Ectodermal cell (in vitro differentiated cells): ENCODE measurements around the gene MYO15B.

Experiments
- H3K27ac ChIP-seq: 2 replicates; pipeline ENCODE4 v1.7.0; 2013; ENCODE audit warnings: mild to moderate bottlenecking, low read depth, low read length; ENCODE audit not compliant: insufficient read depth, poor library complexity, severe bottlenecking
- H3K27me3 ChIP-seq: 2 replicates; pipeline ENCODE4 v1.7.0; 2013; ENCODE audit warnings: mild to moderate bottlenecking, low read length; ENCODE audit not compliant: insufficient read depth, control insufficient read depth, poor library complexity, severe bottlenecking
- H3K36me3 ChIP-seq: one replicate; pipeline ENCODE4 v1.7.0; 2013; ENCODE audit warnings: low read length; ENCODE audit not compliant: control insufficient read depth, insufficient read depth
- H3K4me1 ChIP-seq: one replicate; pipeline ENCODE4 v1.7.0; 2013; ENCODE audit warnings: low read length; ENCODE audit not compliant: control insufficient read depth, insufficient read depth
- H3K4me3 ChIP-seq: 2 replicates; pipeline ENCODE4 v1.7.0; 2013; ENCODE audit warnings: low read depth, low read length, control low read depth; ENCODE audit not compliant: insufficient read depth
- H3K9me3 ChIP-seq: 2 replicates; pipeline ENCODE4 v1.7.0; 2013; ENCODE audit warnings: mild to moderate bottlenecking, low read length, moderate library complexity; ENCODE audit not compliant: control insufficient read depth
- WGBS, 2 experiments: methylation state at CpG; one replicate each; pipeline ENCODE4 v1.1.7; 2013; ENCODE audit warnings: missing lambda C conversion rate in 2 of 2; 5-methylcytosine and 5-hydroxymethylcytosine counted together

The MYO15B gene

DNA sequence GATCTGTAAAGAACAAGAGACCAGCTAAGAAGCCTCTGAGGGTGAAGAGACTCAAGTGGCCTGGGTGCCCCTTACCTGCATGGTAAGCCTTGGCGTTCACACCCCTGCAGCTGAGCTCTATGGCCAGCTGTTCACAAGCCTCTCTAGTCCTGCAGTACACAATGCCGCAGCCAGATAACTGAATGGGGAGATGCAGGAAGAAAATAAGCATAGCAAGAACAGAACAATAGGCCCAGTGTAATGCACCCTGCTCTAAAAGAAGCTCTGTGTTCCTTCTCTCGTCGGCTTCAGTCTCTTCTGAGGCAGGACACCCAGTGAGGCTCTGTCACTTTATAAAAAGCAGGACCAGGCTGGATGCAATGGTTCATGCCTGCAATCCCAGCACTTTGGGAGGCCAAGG is 73.9 kb downstream of the MYO15B start:
- WGBS, 2 experiments, result 91 to 95% methylated on average over 4 of the region's 4 CpGs
- Histone ChIP-seq H3K4me3 (no peak overlapping the region), H3K4me1 (no peaks in the 10 kb centered on the region), H3K9me3 (no peaks in the 10 kb centered on the region), H3K27ac (no peak overlapping the region), H3K36me3 (peaks cover 23% of the 10 kb centered on the region), H3K27me3 (no peaks in the 10 kb centered on the region)

DNA sequence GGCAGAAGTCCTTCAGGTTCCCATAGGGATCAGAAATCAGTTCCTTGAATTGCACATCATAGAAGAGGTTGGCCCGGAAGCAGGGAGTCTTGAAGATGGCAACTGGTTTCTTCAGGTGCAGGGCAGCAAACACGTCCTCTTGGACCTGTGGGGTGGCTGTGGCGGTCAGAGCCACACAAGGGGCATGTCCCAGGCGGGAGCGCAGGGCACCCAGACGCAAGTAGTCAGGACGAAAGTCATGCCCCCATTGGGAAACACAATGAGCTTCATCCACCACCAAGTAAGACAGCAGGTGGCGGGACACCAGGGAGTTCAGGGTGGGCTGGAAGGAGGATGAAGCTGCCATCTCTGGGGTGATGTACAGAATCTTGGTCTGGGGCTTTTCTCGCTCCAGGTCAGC is 74.9 kb downstream of the MYO15B start:
- 96 to 97% methylated on average over 9 of the region's 9 CpGs for WGBS, 2 experiments
- peaks cover 17% of the 10 kb centered on the region for H3K36me3 ChIP-seq
- no peaks in the 10 kb centered on the region for H3K9me3 ChIP-seq
- H3K27me3 ChIP-seq, result no peaks in the 10 kb centered on the region
- no peaks in the 10 kb centered on the region for H3K4me1 ChIP-seq
- no peak overlapping the region for H3K27ac ChIP-seq
- H3K4me3 ChIP-seq, result no peak overlapping the region

DNA sequence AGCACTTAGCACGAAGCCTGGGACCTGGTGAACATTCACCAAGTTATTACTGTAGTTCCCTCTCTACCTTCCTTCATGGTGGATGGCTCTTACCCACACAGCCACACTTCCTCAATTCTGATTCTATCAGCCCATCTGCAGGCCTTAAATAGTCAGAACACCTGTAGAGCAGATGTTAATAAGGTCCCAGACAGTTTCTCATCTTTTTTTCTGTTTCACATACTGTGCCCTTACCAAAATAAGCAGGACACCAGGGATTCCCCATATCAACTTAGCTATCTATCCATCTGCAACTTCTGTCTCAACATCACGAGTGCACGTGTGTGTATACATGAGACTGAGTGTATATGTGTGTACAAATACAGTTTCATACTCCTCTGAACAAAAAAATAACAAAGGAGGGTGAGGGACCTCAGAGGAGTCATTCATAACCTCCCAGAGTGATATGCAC is 76.5 kb downstream of the MYO15B start:
- peaks cover 17% of the 10 kb centered on the region for H3K36me3 ChIP-seq

DNA sequence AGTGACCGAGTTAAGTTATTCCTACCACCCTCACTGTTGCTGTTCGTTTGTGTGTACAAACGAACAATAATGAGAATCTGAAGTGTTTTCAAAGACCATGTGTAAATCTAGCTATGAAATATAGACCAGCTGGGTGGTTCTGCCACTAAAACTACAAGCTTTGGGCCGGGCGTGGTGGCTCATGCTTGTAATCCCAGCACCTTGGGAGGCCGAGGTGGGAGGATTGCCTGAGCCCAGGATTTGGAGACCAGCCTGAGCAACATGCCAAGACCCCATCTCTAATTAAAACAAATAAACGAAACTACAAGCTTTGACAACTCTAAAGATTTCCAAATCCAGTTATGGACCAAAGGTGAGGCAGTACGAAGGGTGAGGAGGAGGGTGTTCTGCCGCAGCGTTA is 78.4 kb downstream of the MYO15B start:
- WGBS, 2 experiments, result 92 to 93% methylated on average over 10 of the region's 10 CpGs
- peaks cover 12% of the 10 kb centered on the region for H3K36me3 ChIP-seq

More for the DNA sequence above, 76.5 kb downstream of the MYO15B start:
- 92 to 95% methylated on average over 1 of the region's 3 CpGs for WGBS, 2 experiments
- no peak overlapping the region for H3K27ac ChIP-seq
- no peaks in the 10 kb centered on the region for H3K27me3 ChIP-seq
- H3K4me3 ChIP-seq, result no peak overlapping the region
- H3K9me3 ChIP-seq, result no peaks in the 10 kb centered on the region
- no peaks in the 10 kb centered on the region for H3K4me1 ChIP-seq

DNA sequence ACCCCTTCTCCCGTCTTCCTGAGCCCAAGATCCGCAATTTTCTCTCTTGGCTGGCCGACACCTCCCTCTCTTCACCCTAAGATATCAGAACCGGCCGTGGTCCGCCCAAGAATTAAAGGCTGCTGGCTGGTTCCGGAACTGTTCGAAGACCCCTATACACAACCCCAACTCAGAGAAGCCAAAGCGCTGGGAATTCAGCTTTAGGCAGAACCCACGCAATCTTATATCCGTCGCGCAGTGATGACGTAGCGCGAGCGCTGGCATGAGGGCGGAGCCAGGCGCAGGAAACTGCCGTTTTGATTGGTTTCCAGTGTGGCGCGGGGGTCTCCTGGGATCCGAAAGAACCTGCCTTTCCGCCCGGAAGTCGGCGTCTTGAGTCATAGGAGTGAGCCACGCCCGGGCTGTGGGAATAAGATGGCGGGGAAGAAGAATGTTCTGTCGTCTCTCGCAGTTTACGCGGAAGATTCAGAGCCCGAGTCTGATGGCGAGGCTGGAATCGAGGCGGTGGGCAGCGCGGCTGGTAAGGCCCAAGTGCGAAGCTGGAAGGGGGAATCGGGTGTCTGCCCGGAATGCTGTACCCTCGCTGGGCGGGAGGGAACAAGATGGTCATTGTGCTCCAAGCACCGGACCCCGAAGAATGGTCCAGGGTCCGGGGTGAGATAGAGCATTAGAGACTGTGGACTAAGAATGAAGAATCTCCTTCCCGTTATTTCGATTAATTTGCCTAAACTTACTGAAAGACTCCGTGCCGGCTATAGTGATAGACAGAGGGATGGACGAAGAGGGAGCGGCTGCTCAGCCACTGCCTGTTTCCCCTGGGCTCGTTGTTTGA is 79.6 kb downstream of the MYO15B start, which contains the start of the genes RECQL5 and SAP30BP:
TSS of gene RECQL5 (minus strand) at position 196 of the 832 bp plus-strand sequence. CDS start 597 bp downstream, outside the sequence.
TSS of gene SAP30BP (plus strand) at position 380 of the 832 bp plus-strand sequence. CDS start at position 415, 35 bp downstream.
- Histone ChIP-seq H3K27ac (peak within 1 kb of the TSS; percentile 60), H3K4me3 (peak within 1 kb of the TSS; percentile 85), H3K27me3 (no peaks in the 10 kb centered on the region), H3K36me3 (peaks cover 22% of the 10 kb centered on the region), H3K4me1 (no peaks in the 10 kb centered on the region), H3K9me3 (no peaks in the 10 kb centered on the region)
- WGBS, 2 experiments, result 1% methylated on average over 55 of the region's 55 CpGs

More for the DNA sequence above, 78.4 kb downstream of the MYO15B start:
- no peaks in the 10 kb centered on the region for H3K9me3 ChIP-seq
- no peaks in the 10 kb centered on the region for H3K27me3 ChIP-seq
- no peaks in the 10 kb centered on the region for H3K4me1 ChIP-seq
- H3K27ac ChIP-seq, result no peak overlapping the region
- H3K4me3 ChIP-seq, result peak overlapping the region; percentile 85

DNA sequence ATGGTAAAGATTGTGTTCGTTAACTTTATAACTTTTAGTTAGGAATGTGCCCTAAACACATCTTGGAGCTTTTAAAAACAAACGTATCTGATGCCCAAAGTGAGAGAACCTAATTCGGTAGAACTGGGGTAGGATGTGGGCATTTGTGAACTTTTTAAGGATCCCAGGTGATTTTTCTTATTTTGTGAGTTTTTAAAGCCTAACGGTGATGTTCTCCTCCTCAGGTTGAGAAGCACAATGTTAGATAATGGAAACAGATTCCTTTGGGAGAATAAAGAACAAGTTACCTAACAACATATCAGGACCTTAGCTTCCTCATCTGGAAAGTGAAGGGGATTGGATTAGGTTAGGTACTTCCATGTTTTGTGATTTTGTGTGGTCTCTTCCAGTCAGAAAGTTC is 80.2 kb downstream of the MYO15B start:
- Histone ChIP-seq H3K9me3 (no peaks in the 10 kb centered on the region), H3K27ac (no peak overlapping the region), H3K27me3 (no peaks in the 10 kb centered on the region), H3K4me1 (no peaks in the 10 kb centered on the region), H3K36me3 (peaks cover 20% of the 10 kb centered on the region), H3K4me3 (peak overlapping the region; percentile 85)
- 9 to 11% methylated on average over 4 of the region's 4 CpGs for WGBS, 2 experiments

DNA sequence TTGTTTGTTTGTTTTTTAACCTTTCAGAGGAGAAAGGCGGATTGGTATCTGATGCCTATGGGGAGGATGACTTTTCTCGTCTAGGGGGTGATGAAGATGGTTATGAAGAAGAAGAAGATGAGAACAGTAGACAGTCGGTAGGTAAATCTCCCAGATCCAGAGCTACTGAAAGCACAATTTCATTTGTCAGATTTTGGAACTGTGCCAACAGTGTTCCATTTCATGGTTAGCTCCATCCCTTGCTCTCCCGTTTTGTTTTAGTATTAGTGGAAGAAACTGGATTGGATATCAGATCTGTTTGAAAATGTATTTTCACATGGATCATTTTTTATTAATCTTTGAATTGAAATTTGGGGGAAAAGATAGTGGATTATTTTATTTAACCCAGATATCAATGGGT is 80.9 kb downstream of the MYO15B start:
- no peak overlapping the region for H3K27ac ChIP-seq
- H3K9me3 ChIP-seq, result no peaks in the 10 kb centered on the region
- 91 to 93% methylated on average over 4 of the region's 4 CpGs for WGBS, 2 experiments
- no peaks in the 10 kb centered on the region for H3K4me1 ChIP-seq
- no peak overlapping the region for H3K4me3 ChIP-seq
- peaks cover 19% of the 10 kb centered on the region for H3K36me3 ChIP-seq
- H3K27me3 ChIP-seq, result no peaks in the 10 kb centered on the region

DNA sequence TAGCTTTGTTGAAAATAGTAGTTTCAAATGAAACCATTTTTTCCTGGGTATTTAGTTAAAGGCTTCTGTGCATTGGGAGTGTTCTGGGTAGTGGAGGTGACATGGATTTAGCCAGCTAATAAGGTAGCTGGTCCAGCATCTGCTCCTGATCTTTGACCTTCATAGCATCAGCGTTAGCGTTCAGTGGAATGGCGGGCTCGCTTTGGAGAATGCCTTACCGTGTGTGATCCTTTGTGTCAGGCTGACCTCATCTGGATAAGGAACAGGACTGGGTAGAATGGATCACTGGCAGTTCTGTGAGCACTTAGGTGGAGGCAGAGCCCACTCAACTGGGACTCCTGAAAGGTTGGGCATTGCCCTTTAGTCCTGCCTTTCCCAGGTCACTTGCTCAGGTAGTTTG is 83.3 kb downstream of the MYO15B start:
- H3K36me3 ChIP-seq, result peaks cover 19% of the 10 kb centered on the region
- WGBS, 2 experiments, result 93 to 98% methylated on average over 5 of the region's 5 CpGs

DNA sequence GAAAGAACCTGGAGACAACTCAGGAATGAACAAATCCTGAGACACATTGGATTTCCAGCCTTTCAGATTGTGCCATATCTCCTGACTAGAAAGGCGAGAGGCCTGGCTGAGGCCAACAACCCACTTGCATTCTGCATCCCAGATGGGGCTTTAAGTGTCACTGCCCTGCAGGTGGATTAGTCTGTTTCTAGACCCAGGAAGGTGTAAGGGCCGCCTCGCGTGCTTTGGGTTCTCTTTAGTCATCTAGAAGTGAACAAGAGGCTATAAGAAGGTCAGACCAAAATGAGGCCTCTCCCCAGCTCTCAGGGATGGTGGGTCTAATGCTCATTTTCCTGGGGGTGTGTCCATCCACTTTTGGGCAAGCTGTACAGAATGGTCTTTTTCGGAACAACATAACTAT is 84.4 kb downstream of the MYO15B start:
- H3K36me3 ChIP-seq, result peaks cover 19% of the 10 kb centered on the region

More for the DNA sequence above, 83.3 kb downstream of the MYO15B start:
- Histone ChIP-seq H3K4me1 (no peaks in the 10 kb centered on the region), H3K27ac (no peak overlapping the region), H3K27me3 (no peaks in the 10 kb centered on the region), H3K4me3 (no peak overlapping the region), H3K9me3 (no peaks in the 10 kb centered on the region)

DNA sequence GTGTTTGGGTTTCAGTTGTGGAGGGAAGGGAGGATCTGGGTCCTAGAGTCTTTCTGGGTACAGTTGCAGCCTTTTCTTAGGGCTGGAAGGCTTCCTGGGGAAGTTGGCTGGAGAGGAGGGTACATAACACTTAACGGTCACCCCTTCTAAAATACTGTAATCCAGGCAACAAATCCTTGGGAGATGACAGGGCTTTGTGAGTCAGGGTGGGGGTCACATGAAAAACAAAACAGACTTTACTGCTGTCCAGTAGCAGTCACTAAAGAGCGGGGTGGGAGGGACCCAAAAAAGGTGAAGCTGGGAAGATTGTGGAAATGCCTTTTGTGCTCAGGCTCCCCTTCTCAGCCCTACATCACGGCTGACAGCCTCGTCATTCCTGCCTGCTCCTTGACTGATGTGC is 85.9 kb downstream of the MYO15B start:
- Histone ChIP-seq H3K27me3 (no peaks in the 10 kb centered on the region), H3K36me3 (peaks cover 19% of the 10 kb centered on the region), H3K4me1 (no peaks in the 10 kb centered on the region), H3K9me3 (no peaks in the 10 kb centered on the region), H3K4me3 (no peak overlapping the region), H3K27ac (no peak overlapping the region)
- WGBS, 2 experiments, result 97% methylated on average over 3 to 4 of the region's 4 CpGs

More for the DNA sequence above, 84.4 kb downstream of the MYO15B start:
- H3K4me3 ChIP-seq, result no peak overlapping the region
- 95 to 98% methylated on average over 5 of the region's 5 CpGs for WGBS, 2 experiments
- no peaks in the 10 kb centered on the region for H3K27me3 ChIP-seq
- H3K9me3 ChIP-seq, result no peaks in the 10 kb centered on the region
- no peaks in the 10 kb centered on the region for H3K4me1 ChIP-seq
- H3K27ac ChIP-seq, result no peak overlapping the region
